RWPE2 (cell line): ENCODE data around the gene RNF151.

ENCODE experiments used
- ATAC-seq: fragments of 200-7000 bp; cut with Tn5 transposase; 3 replicates; pipeline ENCODE4 v1.9.1; 2021; ENCODE audit warnings: low read depth
- DNase-seq: peaks from one replicate; pipeline ENCODE4 v3.0.0-alpha.2; 2020; ENCODE audit warnings: low spot score
- H3K27ac ChIP-seq: fragments of 450-650 bp; 2 replicates; pipeline ENCODE4 v1.5.1; 2017; ENCODE audit warnings: mild to moderate bottlenecking; ENCODE audit not compliant: poor library complexity, severe bottlenecking
- H3K27me3 ChIP-seq: fragments of 250-450 bp; sonication (Bioruptor Pico); 2 replicates; pipeline ENCODE4 v1.5.1; 2021; ENCODE audit warnings: mild to moderate bottlenecking, moderate library complexity; ENCODE audit not compliant: insufficient read depth, poor library complexity, severe bottlenecking
- H3K36me3 ChIP-seq: fragments of 250-450 bp; sonication (Bioruptor Pico); 2 replicates; pipeline ENCODE4 v1.5.1; 2020; ENCODE audit warnings: low read depth, mild to moderate bottlenecking, moderate library complexity
- H3K4me1 ChIP-seq: fragments of 250-450 bp; sonication (Bioruptor Pico); 2 replicates; pipeline ENCODE4 v1.5.1; 2021; ENCODE audit warnings: mild to moderate bottlenecking, moderate library complexity; ENCODE audit not compliant: insufficient read depth, poor library complexity, severe bottlenecking
- H3K4me3 ChIP-seq: fragments of 250-450 bp; sonication (Bioruptor Pico); 2 replicates; pipeline ENCODE4 v1.5.1; 2021; ENCODE audit warnings: mild to moderate bottlenecking, moderate library complexity; ENCODE audit not compliant: severe bottlenecking
- H3K9me3 ChIP-seq: fragments of 250-450 bp; sonication (Bioruptor Pico); 2 replicates; pipeline ENCODE4 v1.5.1; 2021; ENCODE audit warnings: mild to moderate bottlenecking, moderate library complexity; ENCODE audit not compliant: severe bottlenecking
- TF ChIP-seq, protein P1 (sequence below): fragments of 450-650 bp; IDR thresholded peaks from one replicate; pipeline ENCODE4 v1.5.1; 2017; ENCODE audit warnings: mild to moderate bottlenecking, moderate library complexity; ENCODE audit not compliant: poor library complexity, severe bottlenecking

Gene RNF151

DNA sequence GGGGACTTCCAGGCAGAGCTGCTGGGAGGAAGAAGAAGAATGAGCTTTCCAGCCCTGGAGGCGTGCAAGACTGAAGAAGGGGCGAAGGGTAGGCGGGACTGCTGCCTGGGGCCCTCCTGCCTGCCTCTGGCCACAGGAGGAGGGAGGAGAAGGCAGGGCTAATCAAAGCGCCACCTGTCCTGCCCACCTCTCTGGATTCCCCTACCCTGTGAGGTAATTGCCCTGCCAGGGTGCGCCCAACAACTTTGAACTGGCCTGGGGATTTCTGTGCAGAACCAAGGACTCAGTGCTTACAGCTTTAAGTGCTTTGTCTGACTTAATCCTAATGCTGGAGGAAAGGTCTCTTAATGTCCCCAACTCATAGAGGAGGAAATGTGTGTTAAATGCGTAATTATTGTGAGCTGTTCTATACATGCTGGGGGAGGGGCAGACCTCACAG, 14.8 kb downstream of the RNF151 start, which contains the start of gene NOXO1:
Gene NOXO1, minus strand, starts transcription at position 72 of the 439 bp plus-strand sequence. CDS start 290 bp downstream, outside the sequence.
- Histone ChIP-seq H3K4me1 (peaks cover 5% of the 10 kb centered on the region), H3K36me3 (peaks cover 29% of the 10 kb centered on the region), H3K27ac (no peak within 1 kb of the TSS), H3K4me3 (peak within 1 kb of the TSS; percentile 41), H3K9me3 (no peaks in the 10 kb centered on the region), H3K27me3 (no peaks in the 10 kb centered on the region)
- DNase-seq: no peak
- ATAC-seq: no peak
- TF ChIP-seq, protein P1, sequence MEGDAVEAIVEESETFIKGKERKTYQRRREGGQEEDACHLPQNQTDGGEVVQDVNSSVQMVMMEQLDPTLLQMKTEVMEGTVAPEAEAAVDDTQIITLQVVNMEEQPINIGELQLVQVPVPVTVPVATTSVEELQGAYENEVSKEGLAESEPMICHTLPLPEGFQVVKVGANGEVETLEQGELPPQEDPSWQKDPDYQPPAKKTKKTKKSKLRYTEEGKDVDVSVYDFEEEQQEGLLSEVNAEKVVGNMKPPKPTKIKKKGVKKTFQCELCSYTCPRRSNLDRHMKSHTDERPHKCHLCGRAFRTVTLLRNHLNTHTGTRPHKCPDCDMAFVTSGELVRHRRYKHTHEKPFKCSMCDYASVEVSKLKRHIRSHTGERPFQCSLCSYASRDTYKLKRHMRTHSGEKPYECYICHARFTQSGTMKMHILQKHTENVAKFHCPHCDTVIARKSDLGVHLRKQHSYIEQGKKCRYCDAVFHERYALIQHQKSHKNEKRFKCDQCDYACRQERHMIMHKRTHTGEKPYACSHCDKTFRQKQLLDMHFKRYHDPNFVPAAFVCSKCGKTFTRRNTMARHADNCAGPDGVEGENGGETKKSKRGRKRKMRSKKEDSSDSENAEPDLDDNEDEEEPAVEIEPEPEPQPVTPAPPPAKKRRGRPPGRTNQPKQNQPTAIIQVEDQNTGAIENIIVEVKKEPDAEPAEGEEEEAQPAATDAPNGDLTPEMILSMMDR: no peak

DNA sequence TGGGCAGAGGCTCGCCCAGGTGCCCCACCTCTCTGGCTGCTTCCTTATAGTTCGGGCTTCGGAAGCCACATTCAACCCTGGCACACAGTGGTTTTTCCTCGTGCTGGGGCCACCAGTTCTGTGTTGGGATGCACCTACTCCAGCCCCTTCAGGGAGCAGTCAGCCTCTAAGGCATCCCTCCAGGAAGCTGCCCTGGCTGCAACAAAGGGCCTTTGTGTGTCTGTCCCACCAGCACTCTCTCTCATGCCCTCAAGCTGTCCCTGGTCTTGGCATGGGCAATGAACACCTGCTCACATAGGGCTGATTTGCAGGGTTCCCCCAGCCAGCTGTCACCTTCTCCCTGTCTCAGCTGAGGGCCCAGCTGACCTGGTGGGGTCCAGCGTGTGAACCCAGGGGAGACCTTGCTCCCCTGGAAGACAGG, 15.4 kb downstream of the RNF151 start:
- no peaks in the 10 kb centered on the region for H3K9me3 ChIP-seq
- DNase-seq (no peak), ATAC-seq (no peak)
- no peak overlapping the region for H3K27ac ChIP-seq
- TF ChIP-seq, protein P1: no peak
- H3K4me1 ChIP-seq: peaks cover 5% of the 10 kb centered on the region
- no peaks in the 10 kb centered on the region for H3K27me3 ChIP-seq
- H3K4me3 ChIP-seq: no peak overlapping the region
- H3K36me3 ChIP-seq: peaks cover 30% of the 10 kb centered on the region

DNA sequence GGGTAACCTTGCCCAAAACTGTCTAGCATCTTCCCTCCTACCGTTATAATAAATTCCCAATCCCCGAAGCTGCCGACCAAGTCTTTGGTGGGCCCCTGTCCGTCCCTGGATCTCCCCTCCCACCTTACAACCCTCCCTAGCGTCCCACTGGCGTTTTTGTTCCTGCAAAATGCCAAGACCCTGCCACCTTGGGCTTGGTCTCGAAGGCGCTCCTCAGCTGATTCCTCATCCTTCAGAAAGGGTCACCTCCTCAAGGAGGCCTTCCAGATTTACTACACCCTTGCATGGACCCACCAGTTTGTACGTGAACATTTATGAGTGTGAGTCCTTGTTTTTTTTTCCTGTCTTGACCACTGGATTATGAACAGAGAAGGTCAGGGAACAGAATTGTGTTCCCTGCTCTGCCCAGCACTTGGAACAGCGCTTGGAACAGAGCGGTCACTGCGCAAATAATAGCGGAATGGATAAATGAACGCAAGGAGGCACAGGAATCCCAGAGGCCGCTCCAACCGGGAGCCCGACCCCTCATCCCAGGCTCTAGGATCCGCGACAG, 16.4 kb downstream of the RNF151 start:
- Histone ChIP-seq H3K4me1 (peaks cover 5% of the 10 kb centered on the region), H3K4me3 (peak overlapping the region; percentile 70), H3K9me3 (no peaks in the 10 kb centered on the region), H3K36me3 (peaks cover 28% of the 10 kb centered on the region), H3K27ac (no peak overlapping the region), H3K27me3 (no peaks in the 10 kb centered on the region)
- no peak for DNase-seq
- TF ChIP-seq, protein P1: no peak
- ATAC-seq: no peak

DNA sequence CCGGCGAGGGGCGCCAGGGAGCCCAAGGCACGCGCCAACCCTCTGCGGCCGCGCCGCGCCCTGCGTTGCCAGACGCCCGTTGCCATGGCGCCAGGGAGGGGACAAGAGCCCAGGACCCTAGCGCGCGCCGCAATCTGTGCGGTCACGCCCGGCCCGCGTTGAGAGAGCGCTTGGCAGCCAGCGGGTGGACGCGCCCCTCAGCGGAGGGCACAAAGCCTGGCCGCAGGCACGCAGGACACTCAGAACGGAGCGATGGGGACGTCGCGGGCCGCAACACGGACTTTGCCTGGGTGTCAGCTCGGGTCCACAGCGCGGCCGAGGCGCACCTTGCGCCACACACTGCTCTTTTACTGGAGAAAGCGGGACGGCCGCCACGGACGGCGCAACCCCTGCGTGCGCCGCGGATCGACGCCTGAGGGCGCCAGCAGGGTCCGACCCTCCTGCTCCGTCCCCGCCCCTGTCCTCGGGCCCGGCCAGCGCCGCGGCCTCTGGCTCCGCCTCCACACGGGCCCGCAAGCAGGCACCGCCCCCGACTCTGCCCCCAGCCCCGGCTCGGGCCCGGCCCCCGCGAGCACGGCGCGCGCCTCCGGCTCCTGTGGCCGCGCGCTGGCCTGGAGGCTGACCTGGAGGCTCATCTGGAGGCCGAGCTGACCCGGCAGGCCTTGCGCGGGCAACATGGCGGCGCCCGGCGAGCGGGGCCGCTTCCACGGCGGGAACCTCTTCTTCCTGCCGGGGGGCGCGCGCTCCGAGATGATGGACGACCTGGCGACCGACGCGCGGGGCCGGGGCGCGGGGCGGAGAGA, 17.1 kb downstream of the RNF151 start, which contains the start of gene GFER:
Gene GFER, plus strand, starts transcription at position 650 of the 803 bp plus-strand sequence. Its CDS starts 26 bp downstream, at position 676.
- TF ChIP-seq, protein P1: peak; percentile 50
- Histone ChIP-seq H3K9me3 (no peaks in the 10 kb centered on the region), H3K27ac (peak within 1 kb of the TSS; percentile 47), H3K4me1 (peaks cover 5% of the 10 kb centered on the region), H3K36me3 (peaks cover 21% of the 10 kb centered on the region), H3K27me3 (no peaks in the 10 kb centered on the region), H3K4me3 (peak within 1 kb of the TSS; percentile 70)
- peak; percentile 66 for ATAC-seq
- DNase-seq: no peak
